Activated CD4-positive, CD25-positive, alpha-beta regulatory T cell treated with anti-CD3 and anti-CD28 coated beads, Interleukin-2, amount 50 U/mL, for 72 hours (primary cell): ENCODE measurements around the gene CDH4.

Experiments
- DNase-seq: peaks from one replicate; pipeline ENCODE4 v3.0.0; 2021

The CDH4 gene

GRCh38 chr20:61881416-61881815 is 629.4 kb downstream of the CDH4 start:
- no peak for DNase-seq

- DNase-seq = no peak
Measured at GRCh38 chr20:61881861-61882260, 629.8 kb downstream of the CDH4 start.

- no peak for DNase-seq
Measured at GRCh38 chr20:61882716-61883615, 630.9 kb downstream of the CDH4 start.

GRCh38 chr20:61883857-61884393 is 631.9 kb downstream of the CDH4 start:
- DNase-seq = no peak

GRCh38 chr20:61884571-61885389 is 632.7 kb downstream of the CDH4 start:
- DNase-seq = no peak

GRCh38 chr20:61885759-61886715 is 634.0 kb downstream of the CDH4 start:
- no peak for DNase-seq

GRCh38 chr20:61886721-61887595 is 634.9 kb downstream of the CDH4 start:
- DNase-seq = no peak

- DNase-seq = no peak
Measured at GRCh38 chr20:61887596-61888093, 635.6 kb downstream of the CDH4 start.

GRCh38 chr20:61888101-61888865 is 636.2 kb downstream of the CDH4 start:
- no peak for DNase-seq

GRCh38 chr20:61889659-61890058 is 637.6 kb downstream of the CDH4 start:
- no peak for DNase-seq

GRCh38 chr20:61890210-61890609 is 638.1 kb downstream of the CDH4 start:
- no peak for DNase-seq

GRCh38 chr20:61891476-61891875 is 639.4 kb downstream of the CDH4 start:
- no peak for DNase-seq

GRCh38 chr20:61891916-61892649 is 640.0 kb downstream of the CDH4 start:
- DNase-seq = no peak

GRCh38 chr20:61895016-61895415 is 643.0 kb downstream of the CDH4 start:
- no peak for DNase-seq

- no peak for DNase-seq
Measured at GRCh38 chr20:61895686-61896057, 643.6 kb downstream of the CDH4 start.

GRCh38 chr20:61896058-61896961 is 644.2 kb downstream of the CDH4 start:
- DNase-seq = peak; percentile 38

- no peak for DNase-seq
Measured at GRCh38 chr20:61897401-61898295, 645.6 kb downstream of the CDH4 start.

GRCh38 chr20:61898405-61898804 is 646.3 kb downstream of the CDH4 start:
- no peak for DNase-seq
